GM11168 (cell line): ENCODE results near the gene CRYBG1.
"Not testable (repeated sequence)": the region's sequence is repeated elsewhere in the genome, so short reads cannot be mapped to it uniquely, and the experiment has no call there.

ENCODE experiments used
- in situ Hi-C: fragments of 300-500 bp; cut with MboI; formaldehyde crosslinking; loops from one replicate; pipeline ENCODE4 v1.12.0; 2022; ENCODE audit warnings: low sequenced_read_pairs; ENCODE audit not compliant: unreplicated experiment

Gene CRYBG1

GRCh38 chr6:106536357-106536756, 175.8 kb downstream of the CRYBG1 start:
- in situ Hi-C loops = no loop called here

DNA sequence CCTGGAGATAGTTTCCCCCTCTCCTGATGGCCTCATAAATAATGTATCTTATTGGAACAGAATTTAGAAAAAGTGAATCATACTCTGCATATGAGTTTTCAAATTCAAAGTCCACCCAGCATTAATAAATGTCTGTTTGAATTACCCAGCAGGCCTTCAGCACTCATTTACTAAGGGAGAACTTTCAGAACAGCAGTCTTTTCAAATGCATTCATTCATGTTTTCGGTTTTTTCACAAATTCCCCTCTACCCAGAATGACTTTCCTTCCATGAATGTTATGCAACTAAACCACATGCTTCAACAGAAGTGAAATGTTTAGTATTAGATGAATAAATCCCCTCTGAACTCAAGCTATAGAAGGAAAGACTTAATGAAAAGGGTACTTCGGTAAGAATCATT, 176.3 kb downstream of the CRYBG1 start:
- in situ Hi-C loops = no loop called here

DNA sequence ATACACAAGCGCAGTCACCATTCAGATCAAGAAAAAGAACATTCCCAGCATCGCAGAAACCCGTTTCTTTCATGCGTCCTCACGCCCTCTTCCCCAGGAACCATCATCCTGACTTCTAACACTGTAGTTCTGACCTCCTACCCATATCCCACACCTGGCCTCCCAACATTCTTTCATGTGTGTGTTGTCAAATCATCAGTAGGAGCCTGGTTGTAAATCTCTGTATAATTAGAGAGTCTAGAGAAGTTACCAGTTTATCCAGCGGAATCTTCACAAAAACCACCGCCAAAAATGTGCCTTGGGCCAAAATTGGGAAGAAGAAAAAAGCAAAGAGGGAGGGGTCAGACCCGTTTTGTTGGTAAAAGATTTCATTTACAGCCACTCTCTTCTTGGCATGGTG, 177.1 kb downstream of the CRYBG1 start:
- in situ Hi-C loops = no loop called here

DNA sequence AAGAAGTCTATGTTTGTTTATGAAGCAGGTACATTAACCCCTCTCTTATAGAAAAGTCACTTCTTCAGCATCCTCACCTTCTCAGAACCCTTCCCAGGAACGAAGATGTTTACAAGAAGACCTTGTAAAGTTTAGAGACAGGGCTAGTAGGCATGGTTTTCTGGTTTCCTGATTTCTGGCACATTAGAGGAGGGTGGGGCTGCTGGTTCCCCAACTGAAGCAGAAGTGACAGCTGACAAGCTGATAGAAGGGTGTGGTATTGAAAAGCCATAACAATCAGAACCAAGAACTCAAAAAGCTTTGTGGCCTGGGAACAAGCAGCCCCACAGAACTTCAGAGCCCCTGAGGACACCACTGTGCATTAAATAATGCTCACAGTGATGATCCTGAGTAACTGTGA, 177.6 kb downstream of the CRYBG1 start:
- in situ Hi-C loops = no loop called here

- in situ Hi-C loops = no loop called here
Measured at GRCh38 chr6:106539936-106540335, 179.4 kb downstream of the CRYBG1 start.

DNA sequence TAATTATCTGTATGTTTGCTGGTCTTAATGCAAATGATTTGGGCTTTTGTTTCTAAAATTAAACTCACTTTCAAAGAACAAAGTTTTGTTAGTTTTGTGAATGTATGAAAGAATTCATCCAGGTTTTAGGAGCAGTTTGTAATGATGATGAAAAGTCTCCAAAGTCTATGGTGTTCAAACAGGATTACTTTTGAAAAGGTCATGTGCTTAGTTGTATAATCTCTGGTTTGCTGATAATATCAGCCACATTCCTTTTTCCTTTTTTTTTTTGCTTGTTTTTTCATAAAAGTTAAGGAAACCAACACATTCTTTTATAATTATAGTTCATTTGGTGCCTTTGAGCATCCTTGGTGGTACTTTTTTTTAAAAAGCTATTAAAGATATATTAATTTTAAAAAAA, 179.9 kb downstream of the CRYBG1 start:
- in situ Hi-C loops = no loop called here

GRCh38 chr6:106540907-106541306, 180.4 kb downstream of the CRYBG1 start:
- in situ Hi-C loops = no loop called here

GRCh38 chr6:106546261-106546690, 185.8 kb downstream of the CRYBG1 start:
- in situ Hi-C loops = no loop called here

DNA sequence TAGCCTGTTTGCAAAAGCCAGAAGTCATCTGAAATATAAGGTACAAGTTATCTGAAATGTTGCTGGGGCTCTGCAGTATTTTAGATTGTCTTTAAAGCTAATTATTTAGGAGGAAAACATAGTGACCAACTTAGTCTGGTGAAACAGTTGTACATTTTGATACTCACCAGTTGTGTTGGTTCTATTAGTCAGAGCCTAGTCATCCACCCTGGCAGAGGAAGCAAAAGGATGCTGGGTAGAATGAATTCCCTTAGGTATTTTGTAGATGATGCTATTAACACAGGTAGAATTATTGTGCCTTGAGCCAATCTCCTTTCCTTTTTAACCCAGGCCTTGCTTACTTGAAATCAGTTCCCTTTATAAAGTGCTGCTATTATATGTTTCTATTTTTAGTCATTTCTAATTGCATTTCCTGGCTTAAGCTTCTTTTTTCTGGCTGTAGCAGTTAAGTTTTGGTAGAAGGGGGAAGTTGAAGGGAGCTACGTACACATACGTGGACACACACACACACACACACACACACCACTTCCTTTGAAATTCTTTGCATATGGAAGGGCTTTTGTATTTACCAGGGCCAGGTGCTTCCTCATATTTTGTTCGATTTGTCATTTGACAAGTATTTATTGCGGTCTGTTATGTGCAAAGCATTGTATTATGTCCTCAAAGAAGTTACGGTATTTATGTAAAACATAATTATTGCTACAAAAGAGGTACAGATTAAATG, 186.3 kb downstream of the CRYBG1 start:
- in situ Hi-C loops = no loop called here

GRCh38 chr6:106547601-106548453, 187.3 kb downstream of the CRYBG1 start:
- in situ Hi-C loops = no loop called here

GRCh38 chr6:106548926-106549455, 188.5 kb downstream of the CRYBG1 start:
- in situ Hi-C loops = not testable (repeated sequence)

GRCh38 chr6:106549521-106549920, 189.0 kb downstream of the CRYBG1 start:
- in situ Hi-C loops = no loop called here

DNA sequence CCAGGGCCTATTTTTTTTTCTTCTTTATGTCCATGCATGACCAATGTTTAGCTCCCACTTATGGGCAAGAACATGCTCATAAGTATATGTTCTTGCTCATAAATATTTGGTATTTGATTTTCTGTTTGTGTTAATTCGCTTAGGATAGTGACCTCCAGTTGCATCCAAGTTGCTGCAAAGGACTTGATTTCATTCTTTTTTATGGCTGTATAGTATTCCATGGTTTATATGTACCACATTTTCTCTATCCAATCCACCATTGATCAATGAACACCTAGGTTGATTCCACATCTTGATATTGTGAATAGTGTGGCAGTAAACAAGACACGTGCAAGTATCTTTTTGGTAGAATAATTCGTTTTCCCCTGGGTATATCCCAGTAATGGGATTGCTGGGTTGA, 190.6 kb downstream of the CRYBG1 start:
- in situ Hi-C loops = no loop called here

- in situ Hi-C loops = no loop called here
Measured at GRCh38 chr6:106553440-106553839, 192.9 kb downstream of the CRYBG1 start.

GRCh38 chr6:106555767-106556166, 195.2 kb downstream of the CRYBG1 start:
- in situ Hi-C loops = no loop called here

GRCh38 chr6:106556368-106556960, 195.9 kb downstream of the CRYBG1 start:
- in situ Hi-C loops = no loop called here

- in situ Hi-C loops = no loop called here
Measured at GRCh38 chr6:106557837-106558236, 197.3 kb downstream of the CRYBG1 start.

DNA sequence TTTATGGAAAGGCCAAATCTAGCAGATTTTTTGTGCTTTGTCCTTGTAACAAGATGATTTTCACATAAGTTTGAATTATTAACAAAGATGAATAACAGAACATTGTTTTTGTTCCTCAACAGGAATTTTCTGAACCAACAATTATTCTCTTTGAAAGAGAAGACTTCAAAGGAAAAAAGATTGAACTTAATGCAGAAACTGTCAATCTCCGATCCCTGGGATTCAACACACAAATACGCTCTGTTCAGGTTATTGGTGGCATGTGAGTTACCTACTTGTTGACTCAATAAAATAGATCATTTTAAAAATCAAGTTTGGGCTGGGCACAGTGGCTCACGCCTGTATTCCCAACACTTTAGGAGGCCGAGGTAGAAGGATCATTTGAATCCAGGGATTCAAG, 197.8 kb downstream of the CRYBG1 start:
- in situ Hi-C loops = no loop called here

DNA sequence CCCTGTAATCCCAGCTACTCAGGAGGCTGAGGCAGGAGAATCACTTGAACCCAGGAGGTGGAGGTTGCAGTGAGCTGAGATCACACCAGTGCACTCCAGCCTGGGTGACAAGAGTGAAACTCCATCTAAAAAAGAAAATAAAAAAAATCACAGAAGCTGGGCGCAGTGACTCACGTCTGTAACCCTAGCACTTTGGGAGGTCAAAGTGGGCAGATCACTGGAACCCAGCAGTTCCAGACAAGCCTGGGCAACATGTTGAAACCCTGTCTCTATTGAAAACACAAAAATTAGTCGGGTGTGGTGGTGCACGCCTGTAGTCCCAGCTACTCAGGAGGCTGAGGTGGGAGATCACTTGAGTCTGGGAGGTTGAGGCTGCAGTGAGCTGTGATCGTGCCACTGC, 199.1 kb downstream of the CRYBG1 start:
- in situ Hi-C loops = loop anchor here (10.0 kb wide), 1 partner anchor 195 kb away; the partner anchor contains the start of gene CRYBG1

- in situ Hi-C loops = loop anchor here (10.0 kb wide), 1 partner anchor 196 kb away; the partner anchor contains the start of gene CRYBG1
Measured at GRCh38 chr6:106560996-106561685, 200.6 kb downstream of the CRYBG1 start.
